Gastroesophageal sphincter (tissue), 3 donors: ENCODE results near the gene GATAD2B.

Experiments used
- CTCF ChIP-seq, 4 experiments: fragments of 200-600 bp in 2 of 4; fragments of 450-650 bp in 2 of 4; sonication (generic) in 1 of 4; IDR thresholded peaks; one replicate each; pipeline ENCODE4 v1.5.1; 2017 to 2019; ENCODE audit warnings: antibody characterized with exemption in 4 of 4, mild to moderate bottlenecking in 2 of 4, moderate library complexity in 2 of 4
- POLR2A ChIP-seq, 2 donors: fragments of 450-650 bp; IDR thresholded peaks; one replicate each; pipeline ENCODE4 v1.6.1; 2017; ENCODE audit warnings: antibody characterized with exemption in 2 of 2, mild to moderate bottlenecking in 2 of 2, moderate library complexity in 1 of 2
- POLR2AphosphoS5 ChIP-seq: sonication (generic); formaldehyde crosslinking; IDR thresholded peaks from one replicate; pipeline ENCODE4 v1.6.1; 2017; ENCODE audit warnings: antibody characterized with exemption

- TF ChIP-seq CTCF (IDR thresholded peaks at IDR 0.05) (no peak), POLR2A (IDR thresholded peaks at IDR 0.05) (no peak), POLR2AphosphoS5 (no peak)
Observed at GRCh38 chr1:153763365-153764225, 159.2 kb downstream of the GATAD2B start.
